ENCODE measurements around the gene NEDD4.
A peak's percentile ranks its signal among the peaks of the same experiment; 100 is the strongest.
"Not testable (repeated sequence)": the region's sequence is repeated elsewhere in the genome, so short reads cannot be mapped to it uniquely, and the experiment has no call there.

Gene NEDD4

DNA sequence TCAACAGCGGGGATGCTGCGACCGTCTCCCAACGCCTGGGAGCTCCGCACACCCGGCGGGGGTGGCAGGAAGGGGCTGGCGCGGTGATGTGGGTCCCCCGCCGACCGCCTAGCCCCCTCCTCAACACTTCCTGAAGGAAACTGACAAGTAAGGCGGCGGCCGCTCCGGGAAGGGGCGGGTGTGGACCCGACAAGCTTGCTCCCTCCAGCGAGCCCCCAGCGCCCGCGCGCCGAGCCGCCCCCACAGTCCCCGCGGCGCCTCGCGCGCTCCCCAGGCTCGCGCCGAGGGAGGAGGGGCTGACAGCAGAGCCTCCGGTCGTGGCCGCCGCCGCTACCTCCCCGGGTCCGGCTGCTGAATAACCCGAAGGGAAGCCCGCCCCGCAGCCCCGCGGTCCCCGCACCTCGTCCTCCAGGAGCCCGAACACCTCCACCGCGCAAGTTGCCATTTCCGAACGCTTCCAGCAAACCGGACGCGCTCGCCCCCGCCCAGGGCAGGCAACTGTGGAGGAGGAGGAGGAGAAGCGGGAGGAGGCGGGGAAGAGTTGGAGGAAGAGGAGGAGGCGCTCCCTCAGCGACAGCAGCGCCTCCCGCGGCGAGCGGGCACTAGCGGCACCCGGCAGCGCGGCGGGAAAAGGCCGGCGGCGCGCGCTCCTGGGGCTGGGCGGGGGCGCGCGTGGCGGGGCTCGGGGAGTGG lies at the start of gene NEDD4:
NEDD4 (minus strand) TSS at position 502 of the 693 bp plus-strand sequence; CDS start at position 445, 57 bp downstream.
- DNase-seq, result peak; percentile 75

DNA sequence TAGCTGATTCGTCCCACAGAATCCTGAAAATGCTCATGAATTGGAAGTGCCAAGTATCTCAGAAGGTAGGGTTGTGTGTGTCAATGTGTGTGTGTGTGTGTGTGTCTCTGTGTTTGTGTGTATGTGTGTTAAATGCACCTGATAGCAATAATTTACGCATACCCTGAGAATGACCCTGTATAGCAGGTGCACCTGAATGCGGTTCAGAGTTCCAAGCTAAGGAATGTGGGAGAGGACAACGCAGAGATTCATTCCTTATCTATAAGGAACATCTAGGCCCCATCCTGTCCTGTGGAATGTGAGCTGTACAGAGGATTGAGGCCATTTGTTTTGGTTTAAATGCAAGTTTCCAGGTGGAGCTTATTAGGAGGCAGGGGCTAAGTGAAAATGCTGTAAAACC lies 49.1 kb upstream of the NEDD4 start:
- DNase-seq, result no peak

DNA sequence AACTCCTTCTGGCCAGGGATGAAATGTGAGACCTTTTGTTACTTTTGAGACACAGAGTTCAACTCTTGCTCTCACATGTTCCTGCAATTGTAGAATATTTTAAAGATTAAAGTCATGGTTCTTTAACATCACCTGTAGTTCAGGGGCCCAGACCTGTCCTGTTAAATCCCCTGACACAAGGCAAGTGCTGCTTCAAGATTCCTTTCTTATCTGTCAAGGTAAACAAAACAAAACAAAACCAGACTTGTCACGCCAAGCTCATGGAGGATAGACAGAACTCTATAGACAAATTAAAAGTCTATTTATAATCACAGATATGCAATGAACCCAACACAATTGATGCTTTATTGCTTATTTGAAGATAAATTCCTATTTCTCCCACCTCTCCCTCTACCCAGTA lies 48.6 kb upstream of the NEDD4 start:
- no peak for DNase-seq

DNA sequence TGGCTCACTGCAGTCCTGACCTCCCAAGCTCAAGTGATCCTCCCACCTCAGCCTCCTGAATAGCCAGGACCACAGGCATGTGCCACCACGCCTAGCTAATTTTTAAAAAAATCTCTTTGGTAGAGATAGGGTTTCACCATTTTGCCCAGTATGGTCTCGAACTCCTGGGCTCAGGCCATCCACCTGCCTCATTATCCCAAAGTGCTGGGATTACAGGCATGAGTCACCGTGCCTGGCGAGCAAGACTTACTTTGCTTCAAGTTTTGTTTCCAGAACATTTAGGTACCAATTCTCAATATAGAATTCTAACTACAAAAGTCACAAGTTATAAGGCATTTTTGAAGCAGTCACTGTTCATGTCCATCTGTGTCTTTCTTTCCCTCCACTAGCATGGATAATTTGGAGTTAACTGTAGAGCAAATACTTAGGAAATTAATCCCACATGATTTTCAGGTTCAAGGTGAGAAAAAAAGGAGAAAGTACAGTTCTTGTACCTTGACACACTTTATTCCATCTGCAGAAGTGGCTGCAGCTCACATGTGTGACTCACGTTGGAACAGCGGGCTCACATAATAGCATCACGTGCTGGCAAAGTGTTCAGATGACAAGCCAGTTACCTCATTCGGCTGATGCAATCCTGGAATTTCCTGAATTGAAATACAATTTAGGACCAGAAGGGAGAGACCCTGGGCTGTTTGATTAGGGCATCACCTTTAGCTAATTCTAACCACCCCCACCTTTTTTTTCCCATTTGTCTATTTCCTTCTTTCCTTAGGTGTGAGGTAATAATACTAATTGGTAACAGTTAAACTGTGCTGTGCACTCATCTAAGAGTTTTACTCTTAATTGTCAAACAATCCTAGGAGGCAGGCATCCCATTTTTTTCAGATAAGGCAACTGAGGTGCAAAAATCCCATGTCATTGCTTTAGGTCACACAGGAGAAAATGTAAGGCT lies 46.9 kb upstream of the NEDD4 start:
- no peak for DNase-seq

DNA sequence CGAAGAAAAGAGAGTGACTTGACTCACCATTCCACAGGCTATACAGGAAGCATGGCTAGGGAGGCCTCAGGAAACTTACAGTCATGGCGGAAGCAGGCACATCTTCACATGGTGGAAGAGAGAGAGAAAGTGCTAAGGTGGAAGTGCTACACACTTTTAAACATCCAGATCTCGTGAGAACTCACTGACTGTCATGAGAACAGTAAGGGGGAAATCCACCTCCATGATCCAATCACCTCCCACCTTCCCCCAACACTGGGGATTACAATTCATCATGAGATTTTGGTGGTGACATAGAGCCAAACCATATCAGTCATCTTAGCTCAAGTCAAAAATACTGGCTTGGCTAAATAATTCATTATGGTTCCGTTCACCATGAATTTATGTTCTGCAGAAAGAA lies 45.3 kb upstream of the NEDD4 start:
- DNase-seq, result no peak

DNA sequence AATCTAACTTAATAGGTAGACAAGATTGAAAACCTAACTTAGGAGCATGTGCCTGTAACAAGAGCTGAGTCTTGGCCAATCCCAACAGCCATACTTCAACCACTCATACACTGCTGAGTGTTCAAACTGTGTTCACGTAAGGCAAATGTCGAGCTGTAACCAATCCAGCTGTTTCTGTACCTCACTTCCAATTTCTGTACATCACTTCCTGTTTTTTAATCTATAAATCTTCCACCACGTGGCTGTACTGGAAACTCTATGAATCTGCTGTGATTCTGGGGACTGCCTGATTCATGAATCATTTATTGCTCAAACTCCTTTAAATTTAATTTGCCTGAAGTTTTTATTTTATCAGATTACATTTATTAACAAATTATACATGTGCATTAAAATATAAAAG lies 44.6 kb upstream of the NEDD4 start:
- peak; percentile 42 for DNase-seq

DNA sequence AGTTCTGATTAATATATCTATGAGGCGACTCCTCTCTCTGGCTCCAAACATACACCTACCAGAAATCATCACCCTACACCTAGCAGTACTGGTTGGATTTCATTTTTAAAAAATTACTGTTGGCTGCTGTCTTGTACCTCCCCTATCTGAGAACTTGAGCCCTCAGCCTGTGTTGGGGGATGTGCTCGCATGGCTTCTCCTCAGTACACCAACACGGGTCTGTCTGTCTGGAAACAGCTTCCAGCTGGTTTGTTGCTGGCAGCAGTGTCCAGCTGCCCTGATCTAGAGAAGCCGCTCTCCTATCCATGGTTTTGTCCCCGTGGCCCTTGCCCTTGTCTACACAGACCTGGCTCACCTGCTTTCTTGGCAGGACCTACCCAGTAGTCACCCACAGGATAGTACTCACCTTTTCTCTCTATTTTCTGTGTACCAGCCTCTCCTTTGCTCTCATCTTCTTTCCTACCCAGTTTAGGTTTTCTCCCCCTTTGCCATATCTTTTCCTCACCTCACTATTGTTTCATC lies 43.2 kb upstream of the NEDD4 start:
- no peak for DNase-seq

DNA sequence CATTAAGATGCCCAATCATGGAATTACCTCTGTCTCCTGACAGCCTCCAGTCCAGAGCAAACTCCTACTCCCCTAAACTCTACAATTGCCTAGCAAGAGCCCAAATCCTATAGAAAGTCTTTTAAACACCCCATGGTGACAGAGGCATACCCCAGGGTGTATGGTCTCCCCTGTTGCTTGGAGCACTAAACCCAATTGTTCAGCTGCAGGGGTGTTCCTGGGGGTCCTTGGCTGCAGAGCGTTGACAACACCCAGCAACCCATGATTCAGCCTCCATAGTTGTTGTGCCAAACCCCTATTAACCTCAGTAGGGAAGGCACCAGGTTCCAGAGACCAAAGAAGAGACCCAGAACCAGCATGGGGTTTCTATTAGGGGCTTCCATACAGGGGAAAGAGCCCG lies 41.8 kb upstream of the NEDD4 start:
- DNase-seq, result no peak

DNA sequence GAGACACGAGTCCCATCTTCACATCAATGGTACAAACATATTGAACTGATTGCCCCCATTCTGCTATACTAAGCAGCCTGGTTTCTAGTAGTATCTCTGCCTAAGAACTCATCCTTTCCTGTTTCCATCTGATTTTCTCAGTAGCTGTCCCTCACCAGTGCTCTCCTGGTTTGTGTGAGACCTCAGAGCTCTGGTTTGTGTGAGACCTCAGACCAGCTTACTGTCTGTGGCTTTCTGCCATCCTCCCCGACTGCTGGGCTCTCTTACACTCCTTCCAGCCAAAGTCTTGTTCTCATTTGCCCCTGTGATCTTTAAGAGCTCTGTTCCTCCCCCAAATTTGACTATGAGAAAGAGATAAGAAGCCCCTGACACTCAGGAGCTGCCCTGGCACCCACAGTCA lies 41.1 kb upstream of the NEDD4 start:
- DNase-seq, result no peak

DNA sequence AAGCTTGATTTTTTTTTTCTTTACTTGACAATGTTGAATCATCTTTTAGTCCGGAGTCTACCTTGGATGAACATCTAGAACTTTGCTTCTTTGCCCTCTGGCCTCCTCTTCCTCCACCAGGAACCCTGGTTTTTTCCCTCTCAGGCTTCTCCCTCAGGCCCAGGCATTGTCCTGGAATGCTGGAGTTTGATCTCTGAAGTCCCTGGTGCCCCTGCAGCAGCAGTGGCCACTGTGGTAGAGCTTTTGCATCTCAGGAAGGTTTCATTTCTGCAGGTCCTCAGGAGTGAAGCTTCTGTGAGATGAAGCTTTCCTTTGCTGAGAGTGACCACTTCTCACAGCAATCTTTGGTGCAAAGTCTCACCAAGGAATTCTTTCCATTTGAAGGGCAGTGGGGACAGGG lies 39.0 kb upstream of the NEDD4 start:
- DNase-seq, result no peak

DNA sequence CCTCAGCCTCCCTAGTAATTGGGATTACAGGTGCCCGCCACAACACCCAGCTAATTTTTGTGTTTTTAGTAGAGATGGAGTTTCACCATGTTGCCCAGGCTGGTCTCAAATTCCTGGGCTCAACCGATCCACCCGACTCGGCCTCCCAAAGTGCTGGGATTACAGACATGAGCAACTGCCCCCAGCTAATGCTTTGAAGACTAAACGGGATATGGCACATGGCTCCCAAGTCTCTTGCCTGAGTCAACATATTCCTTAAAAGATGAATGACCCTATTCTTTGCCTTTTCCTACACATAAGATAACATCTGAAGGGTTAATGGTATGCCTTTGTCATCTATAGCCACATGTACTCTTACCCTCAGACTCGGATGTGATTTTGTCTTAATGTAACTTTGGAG lies 38.4 kb upstream of the NEDD4 start:
- no peak for DNase-seq

DNA sequence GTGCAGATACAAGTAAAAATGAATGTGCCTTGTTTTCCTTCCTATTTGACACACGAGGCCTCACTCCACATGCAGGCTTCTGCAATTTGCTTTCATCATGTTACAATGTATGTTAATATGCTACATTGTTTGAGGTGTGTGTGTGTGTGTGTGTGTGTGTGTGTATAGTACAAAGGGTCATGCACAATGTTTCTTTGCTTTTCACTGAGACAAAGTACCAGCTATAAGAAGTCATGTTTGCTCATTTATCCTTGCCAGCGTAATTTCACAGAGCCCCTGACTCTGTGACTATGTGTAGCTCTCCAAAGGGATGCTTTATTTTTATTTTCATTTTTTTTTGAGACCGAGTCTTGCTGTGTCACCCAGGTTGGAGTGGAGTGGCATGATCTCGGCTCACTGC lies 38.0 kb upstream of the NEDD4 start:
- no peak for DNase-seq

DNA sequence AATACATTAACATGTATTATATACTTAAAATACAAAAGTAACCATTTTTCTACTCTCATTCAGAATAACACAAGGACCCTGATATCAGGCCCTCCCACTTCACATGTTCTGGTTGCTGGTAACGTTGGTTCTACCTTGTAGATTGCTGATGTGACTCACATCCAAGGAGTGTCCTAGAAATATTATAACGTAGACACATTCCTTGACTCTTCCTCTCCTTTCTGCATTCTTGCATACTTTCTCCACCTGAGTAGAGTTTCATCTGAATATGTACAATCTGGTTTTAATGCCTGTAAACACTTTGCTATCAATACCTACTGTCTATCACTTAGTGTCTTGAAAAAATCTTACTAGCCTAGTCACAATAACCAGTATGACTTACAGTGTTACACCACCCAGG lies 35.0 kb upstream of the NEDD4 start:
- DNase-seq, result no peak

DNA sequence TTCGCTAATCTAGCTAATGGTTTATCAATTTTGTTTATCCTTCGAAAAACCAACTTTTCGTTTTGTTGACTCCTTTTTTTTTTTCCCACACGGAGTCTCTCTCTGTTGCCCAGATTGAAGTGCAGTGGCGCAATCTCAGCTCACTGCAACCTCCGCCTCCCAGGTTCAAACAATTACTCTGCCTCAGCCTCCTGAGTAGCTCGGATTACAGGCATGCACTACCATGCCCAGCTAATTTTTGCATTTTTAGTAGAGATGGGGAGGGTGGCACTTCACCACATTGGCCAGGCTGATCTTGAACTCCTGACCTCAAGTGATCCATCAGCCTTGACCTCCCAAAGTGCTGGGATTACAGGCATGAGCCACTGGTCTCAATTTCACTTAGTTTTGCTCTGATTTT lies 29.7 kb upstream of the NEDD4 start:
- not testable (repeated sequence) for DNase-seq

DNA sequence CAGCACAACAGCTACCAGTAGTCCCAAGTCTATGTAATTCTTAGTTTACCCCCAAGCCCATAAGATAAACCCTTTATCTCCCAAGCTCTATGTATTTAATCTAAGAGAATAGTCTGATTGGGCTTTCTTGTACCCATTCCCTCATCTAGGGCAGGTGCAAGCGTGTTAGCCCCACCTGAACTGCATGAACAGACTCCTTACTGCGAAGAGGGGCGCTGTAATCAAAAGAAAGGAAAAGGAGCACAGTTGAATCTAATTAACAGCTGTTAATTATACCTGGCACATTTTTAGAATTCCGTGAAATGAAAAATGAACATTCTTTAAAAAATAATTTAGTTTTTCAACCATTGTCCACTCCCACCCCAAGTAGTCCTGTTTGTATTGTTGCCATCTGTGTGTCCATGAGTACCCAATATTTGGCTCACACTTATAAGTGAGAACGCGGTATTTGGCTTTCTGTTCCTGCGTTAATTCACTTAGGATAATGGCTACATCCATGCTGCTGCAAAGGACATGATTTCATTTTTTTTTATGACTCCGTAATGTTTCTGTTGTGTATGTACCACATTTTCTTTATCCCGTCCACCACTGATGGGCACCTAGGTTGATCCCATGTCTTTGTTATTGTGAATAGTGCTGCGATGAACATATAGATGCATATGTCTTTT lies 26.5 kb upstream of the NEDD4 start:
- DNase-seq, result no peak

DNA sequence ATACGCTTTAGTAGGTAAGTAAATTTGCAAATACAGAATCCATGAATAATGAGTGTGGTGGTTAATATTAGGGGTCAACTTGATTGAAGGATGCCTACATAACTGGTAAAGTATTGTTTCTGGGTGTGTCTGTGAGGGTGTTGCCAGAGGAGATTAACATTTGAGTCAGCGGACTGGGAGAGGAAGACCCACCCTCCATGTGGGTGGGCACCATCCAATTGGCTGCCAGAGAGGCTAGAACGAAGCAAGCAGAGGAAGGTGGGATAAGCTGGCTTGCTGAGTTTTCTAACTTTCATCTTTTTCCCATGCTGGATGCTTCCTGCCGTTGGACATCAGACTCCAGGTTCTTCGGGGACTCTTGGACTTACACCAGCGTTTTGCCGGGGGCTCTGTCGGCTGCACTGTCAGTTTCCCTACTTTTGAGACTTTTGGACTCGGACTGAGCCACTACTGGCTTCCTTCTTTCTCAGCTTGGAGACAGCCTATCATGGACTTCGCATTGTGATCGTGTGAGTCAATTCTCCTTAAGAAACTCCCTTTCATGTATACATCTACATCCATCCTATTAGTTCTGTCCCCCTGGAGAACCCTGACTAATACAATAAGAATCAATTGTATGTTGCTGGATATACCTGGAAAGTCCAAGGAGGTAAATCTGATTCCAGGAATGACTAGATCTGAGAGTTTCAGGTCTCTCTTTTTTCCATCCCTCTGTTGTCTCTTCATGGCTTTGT lies 25.8 kb upstream of the NEDD4 start:
- DNase-seq, result no peak

DNA sequence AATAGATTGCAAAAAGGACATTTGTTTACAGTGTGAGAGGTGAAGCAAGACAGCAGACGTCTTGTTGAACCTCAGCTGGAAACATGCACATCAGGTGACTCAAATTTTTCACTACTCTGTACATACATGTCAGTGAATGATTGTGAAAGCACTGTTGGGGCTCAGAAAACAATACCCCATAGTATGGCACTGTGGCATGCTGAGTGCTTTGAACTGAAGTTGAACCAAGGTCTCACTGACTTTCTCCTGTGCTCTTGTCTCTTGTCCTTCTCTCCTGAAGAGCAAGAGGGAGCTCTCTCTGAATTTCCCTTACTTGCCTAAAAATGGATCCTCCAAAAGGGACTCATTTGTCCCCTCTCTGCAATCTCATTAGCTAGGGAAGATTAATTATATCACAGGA lies 24.5 kb upstream of the NEDD4 start:
- no peak for DNase-seq

DNA sequence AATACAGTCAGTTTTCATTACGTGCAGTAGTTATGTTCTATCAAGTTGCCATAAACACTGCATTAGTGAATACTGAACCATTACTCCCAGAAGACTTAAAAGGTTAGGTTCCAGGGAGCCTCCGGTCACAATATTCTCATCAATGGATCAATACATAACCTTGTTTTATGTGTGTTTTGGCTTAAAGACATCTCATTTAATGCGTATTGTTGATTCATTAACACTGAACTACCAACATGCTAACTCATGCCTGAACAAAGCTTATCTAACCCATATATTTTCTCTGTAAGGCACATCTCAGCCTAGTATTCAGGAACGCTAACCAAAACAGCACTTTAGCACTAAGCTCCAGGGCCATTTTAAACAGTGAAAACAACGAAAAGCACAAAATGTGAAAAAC lies 24.1 kb upstream of the NEDD4 start:
- no peak for DNase-seq

DNA sequence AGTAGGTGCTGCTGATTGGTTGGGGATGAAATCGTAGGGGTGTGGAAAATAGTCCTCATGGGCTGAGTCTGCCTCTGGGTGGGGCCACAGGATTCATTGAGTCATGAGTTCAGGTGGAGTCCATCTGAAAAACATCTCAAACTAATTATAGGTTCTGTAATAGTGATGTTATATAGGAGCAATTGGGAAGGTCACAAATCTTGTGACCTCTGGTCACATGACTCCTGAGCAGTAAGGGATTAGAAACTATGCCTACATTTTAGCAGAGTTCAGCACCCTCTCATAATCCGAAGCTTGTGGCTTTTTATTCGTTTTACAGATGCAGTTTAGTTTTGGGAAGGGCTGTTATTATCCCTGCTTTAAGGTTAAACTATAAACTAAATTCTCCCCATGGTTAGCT lies 22.9 kb upstream of the NEDD4 start:
- DNase-seq, result no peak

DNA sequence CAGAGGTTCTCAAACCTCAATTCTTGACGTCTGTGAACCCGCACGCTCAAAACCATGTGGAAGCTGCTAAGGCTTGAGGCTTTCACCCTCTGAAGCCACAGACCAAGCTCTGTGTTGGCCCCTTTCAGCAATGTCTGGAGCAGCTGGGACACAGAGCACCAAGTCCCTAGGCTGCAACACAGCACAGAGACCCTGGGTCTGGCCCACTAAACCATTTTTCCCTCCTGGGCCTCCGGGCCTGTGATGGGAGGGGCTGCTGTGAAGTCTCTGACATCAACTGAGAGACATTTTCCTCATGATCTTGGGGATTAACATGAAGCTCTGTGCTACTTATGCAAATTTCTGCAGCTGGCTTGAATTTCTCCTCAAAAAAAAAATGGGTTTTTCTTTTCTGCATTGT lies 21.3 kb upstream of the NEDD4 start:
- no peak for DNase-seq

DNA sequence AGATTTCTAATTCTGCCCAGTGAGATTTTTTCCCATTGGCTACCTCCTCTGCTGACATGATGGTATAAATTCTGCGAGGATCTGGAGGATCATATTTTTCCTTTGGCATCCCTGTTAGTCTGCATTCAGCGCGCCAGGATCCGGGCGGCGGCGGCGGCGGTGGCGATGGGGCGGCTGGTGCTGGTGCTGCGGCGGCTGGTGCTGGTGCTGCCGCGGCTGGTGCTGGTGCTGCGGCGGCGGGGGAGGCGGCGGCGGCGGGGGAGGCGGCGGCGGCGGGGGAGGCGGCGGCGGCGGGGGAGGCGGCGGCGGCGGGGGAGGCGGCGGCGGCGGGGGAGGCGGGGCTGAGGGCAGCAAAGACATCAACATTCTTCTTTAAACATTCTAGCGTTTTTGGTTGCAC lies 13.6 kb upstream of the NEDD4 start:
- DNase-seq, result peak; percentile 13

DNA sequence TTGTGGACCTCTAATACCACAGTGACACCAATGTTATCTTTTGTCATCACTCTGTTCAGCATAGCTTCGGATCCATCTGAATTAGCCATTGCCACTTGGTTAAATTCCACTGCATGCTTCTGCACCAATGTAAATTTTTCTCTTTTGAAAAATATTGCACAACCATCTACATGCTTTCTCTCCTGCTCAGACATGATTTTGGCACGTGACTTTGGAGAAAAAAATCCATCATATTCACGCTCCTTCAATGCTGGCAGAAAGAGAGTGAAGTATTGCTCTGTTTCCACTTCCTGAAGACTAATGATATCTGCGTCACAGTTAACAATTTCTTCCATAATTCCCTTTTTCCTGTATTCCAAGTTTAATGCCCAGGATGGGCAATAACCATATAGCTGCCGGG lies 13.0 kb upstream of the NEDD4 start:
- DNase-seq, result not testable (repeated sequence)

DNA sequence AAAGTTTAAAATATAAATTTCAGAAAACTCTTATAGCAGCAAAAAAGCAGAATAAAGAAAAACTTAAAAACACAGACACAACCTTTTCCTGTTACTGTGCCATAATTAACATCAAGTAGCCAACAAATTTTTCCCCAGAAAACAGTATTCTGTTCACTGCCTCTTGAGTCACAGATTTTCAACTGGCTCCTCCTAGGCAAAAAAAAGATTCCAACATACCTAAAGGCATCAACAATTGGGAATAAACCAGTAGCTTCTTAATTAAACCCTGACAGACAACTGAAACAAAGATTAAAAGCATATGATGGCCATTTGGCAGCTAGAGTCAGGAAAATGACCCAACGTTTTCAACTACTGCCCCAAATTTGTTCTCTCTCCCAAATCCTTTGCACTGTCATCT lies 10.9 kb upstream of the NEDD4 start:
- not testable (repeated sequence) for DNase-seq
